CD4-positive, CD25-positive, alpha-beta regulatory T cell (primary cell): ENCODE data around the gene CENPT. TPM values are rescaled to one million over a fixed set of nuclear protein-coding genes. Genes with fewer than 3 reads are reported as not detected.

Experiments used
- ATAC-seq, 2 donors: fragments of 150-1000 bp; cut with Tn5 transposase; one replicate each; pipeline ENCODE4 v1.10.0; 2021; ENCODE audit warnings: low read depth in 2 of 2, moderate number of reproducible peaks in 2 of 2, moderate library complexity in 1 of 2
- DNase-seq, 3 donors: peaks; one replicate each; pipeline versions ENCODE4 v3.0.0 to v3.0.0-alpha.2; 2012 to 2022; ENCODE audit warnings: mixed read lengths in 1 of 3
- H3K27ac ChIP-seq: one replicate; pipeline ENCODE4 v1.7.0; 2013; ENCODE audit warnings: mild to moderate bottlenecking, low read length; ENCODE audit not compliant: insufficient read depth, poor library complexity, severe bottlenecking
- H3K27me3 ChIP-seq: one replicate; pipeline ENCODE4 v1.7.0; 2013; ENCODE audit warnings: low read length; ENCODE audit not compliant: control insufficient read depth, insufficient read depth
- H3K36me3 ChIP-seq: one replicate; pipeline ENCODE4 v1.7.0; 2013; ENCODE audit warnings: mild to moderate bottlenecking, low read length, moderate library complexity; ENCODE audit not compliant: control insufficient read depth, insufficient read depth
- H3K4me1 ChIP-seq: 2 replicates; pipeline ENCODE4 v1.7.0; 2013; ENCODE audit warnings: mild to moderate bottlenecking, low read length; ENCODE audit not compliant: insufficient read depth, control insufficient read depth, poor library complexity, severe bottlenecking
- H3K4me3 ChIP-seq: one replicate; pipeline ENCODE4 v1.7.0; 2013; ENCODE audit warnings: low read depth, mild to moderate bottlenecking, low read length, moderate library complexity
- H3K9me3 ChIP-seq, 2 experiments: 1 replicate in 1 of 2; 2 replicates in 1 of 2; pipeline ENCODE4 v1.7.0; 2013; ENCODE audit warnings: low read length in 2 of 2, mild to moderate bottlenecking in 1 of 2, moderate library complexity in 1 of 2; ENCODE audit not compliant: control insufficient read depth in 2 of 2
- H3K27ac Mint-ChIP-seq, 3 donors: one replicate each; pipeline ENCODE4 v1.8.0; 2020 to 2022; ENCODE audit warnings: mild to moderate bottlenecking in 3 of 3, mixed read lengths in 3 of 3, moderate library complexity in 2 of 3
- H3K27me3 Mint-ChIP-seq: one replicate; pipeline ENCODE4 v1.8.0; 2022; ENCODE audit warnings: mild to moderate bottlenecking, mixed read lengths
- H3K36me3 Mint-ChIP-seq: one replicate; pipeline ENCODE4 v1.8.0; 2020; ENCODE audit warnings: mixed read lengths
- H3K4me1 Mint-ChIP-seq, 4 donors: one replicate each; pipeline ENCODE4 v1.8.0; 2020 to 2022; ENCODE audit warnings: mixed read lengths in 4 of 4, mild to moderate bottlenecking in 1 of 4
- H3K4me3 Mint-ChIP-seq, 4 donors: one replicate each; pipeline ENCODE4 v1.8.0; 2020 to 2022; ENCODE audit warnings: mild to moderate bottlenecking in 4 of 4, mixed read lengths in 4 of 4, moderate library complexity in 3 of 4
- H3K9me3 Mint-ChIP-seq, 7 donors: one replicate each; pipeline ENCODE4 v1.8.0; 2020 to 2022; ENCODE audit warnings: mixed read lengths in 7 of 7, mild to moderate bottlenecking in 3 of 7, moderate library complexity in 2 of 7
- polyA plus RNA-seq, 4 donors: library from polyadenylated mRNA; unstranded; fragments of 300-500 nt; fragmentation: Illumina TruSeq; gene quantifications; one replicate each; pipeline ENCODE4 v1.2.3, GENCODE V29; 2021
- total RNA-seq: library from RNA; stranded (reverse); gene quantifications from one replicate; pipeline ENCODE4 v1.2.3, GENCODE V29; 2022

Gene CENPT
- total and polyA plus RNA-seq, 5 donors from 2014 or later, result 13.5 to 79.9 (median 15.2) TPM

DNA sequence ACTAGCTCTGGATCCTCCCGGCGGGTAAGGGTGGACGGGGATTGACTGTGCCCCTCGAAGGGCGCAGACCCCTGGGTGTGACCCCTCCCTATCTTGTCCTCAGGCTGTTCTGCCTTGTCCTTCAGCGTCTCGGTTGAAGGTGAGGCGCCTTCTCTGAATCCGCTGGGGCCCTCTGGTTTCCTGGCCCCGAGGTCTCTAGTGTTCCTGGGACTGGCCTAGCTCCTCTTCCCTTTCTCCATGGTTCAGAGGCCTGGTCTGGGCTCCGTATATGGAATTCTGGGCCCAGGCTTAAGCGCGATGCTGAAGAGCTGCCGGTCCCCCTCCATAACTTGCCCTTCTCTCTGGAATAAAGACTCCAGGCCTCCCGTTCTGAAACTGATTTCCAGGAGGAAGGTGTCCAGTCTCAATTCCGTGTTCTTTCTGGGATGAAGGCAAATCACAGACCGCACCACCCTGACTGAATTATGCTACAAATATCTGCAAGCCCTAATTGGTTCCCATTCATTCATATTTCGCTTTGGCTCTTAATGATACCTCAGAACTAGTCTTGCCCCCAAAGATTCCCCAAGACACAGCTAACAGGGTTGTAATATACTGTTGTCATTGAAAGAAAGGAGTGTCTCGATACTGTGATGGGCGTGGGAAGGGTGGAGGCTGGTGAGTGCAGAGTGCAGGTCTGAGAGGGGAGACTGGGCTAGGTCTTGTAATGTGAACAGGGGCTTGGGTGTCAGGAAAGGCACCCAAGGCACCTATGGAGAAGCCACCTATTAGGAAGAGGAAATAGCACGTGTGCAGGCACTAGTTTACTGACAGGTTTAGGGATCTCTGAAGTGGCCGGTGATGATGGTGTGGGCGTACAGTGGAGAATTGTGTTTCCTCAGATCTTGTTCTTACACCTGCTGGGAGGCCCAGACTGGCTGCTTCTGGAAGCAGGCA, 26.2 kb upstream of the CENPT start:
- no peaks in the 10 kb centered on the region for H3K9me3 Mint-ChIP-seq
- peaks cover 36% of the 10 kb centered on the region for H3K4me1 ChIP-seq
- peaks cover 38% of the 10 kb centered on the region for H3K36me3 ChIP-seq
- H3K36me3 Mint-ChIP-seq, result peaks cover 28% of the 10 kb centered on the region
- DNase-seq (peak in 1 of 3 donors; percentile 6), ATAC-seq (no peak)
- H3K4me1 Mint-ChIP-seq, result peaks cover 11 to 43% (median 24%) of the 10 kb centered on the region in 4 donors
- H3K9me3 ChIP-seq, result no peaks in the 10 kb centered on the region
- H3K4me3 Mint-ChIP-seq, result peak overlapping the region; percentile 92 to 96 (median 93)
- H3K27me3 ChIP-seq, result no peaks in the 10 kb centered on the region
- H3K27ac Mint-ChIP-seq, result peak overlapping the region; percentile 78 to 93 (median 90)
- peak overlapping the region; percentile 92 for H3K4me3 ChIP-seq
- H3K27me3 Mint-ChIP-seq, result no peaks in the 10 kb centered on the region
- H3K27ac ChIP-seq, result peak overlapping the region; percentile 82

DNA sequence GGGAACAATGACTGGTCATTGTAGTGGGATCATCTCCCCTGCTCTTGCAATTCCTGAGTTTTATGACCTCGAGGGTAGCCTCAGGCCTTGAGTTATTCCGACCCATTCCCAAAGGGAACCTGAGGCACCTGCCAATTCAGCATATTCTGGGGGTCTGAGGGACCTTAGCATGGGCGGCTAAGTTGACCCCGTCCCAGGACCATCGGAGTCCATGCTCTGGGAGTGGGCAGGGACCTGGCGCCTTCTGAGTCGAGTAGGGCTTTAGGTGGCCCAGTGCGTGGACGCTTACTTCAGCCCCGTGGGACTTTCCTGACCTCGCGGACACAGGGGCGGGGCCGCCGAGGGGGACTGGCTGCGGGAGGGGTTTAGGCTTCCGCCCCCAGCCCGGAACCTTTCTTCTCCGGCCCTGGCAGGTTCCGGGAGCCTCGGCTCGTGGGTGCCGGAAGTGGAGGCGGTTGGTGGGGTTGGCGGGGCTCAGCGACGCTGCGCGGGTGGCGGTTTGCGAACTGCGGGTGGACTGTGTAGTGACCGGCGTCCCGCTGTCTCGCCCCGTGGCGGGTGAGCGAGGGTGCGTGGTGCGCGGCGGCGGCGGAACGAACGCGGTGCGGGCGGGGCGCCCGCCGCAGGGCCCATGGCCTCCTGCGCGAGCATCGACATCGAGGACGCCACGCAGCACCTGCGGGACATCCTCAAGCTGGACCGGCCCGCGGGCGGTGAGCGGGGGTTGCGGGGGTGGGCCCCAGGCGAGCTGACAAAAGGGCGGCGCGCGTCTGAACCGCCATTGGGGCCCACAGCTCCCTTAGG, 25.3 kb upstream of the CENPT start, which contains the start of gene EDC4:
Gene EDC4, plus strand, starts transcription at position 422 of the 804 bp plus-strand sequence. Its CDS starts 210 bp downstream, at position 632.
- H3K9me3 Mint-ChIP-seq, result no peaks in the 10 kb centered on the region
- peaks cover 11 to 43% (median 24%) of the 10 kb centered on the region in 4 donors for H3K4me1 Mint-ChIP-seq
- H3K36me3 Mint-ChIP-seq, result peaks cover 27% of the 10 kb centered on the region
- no peaks in the 10 kb centered on the region for H3K27me3 Mint-ChIP-seq
- peaks cover 36% of the 10 kb centered on the region for H3K4me1 ChIP-seq
- peak within 1 kb of the TSS; percentile 92 for H3K4me3 ChIP-seq
- peak within 1 kb of the TSS; percentile 82 for H3K27ac ChIP-seq
- H3K27me3 ChIP-seq, result no peaks in the 10 kb centered on the region
- H3K4me3 Mint-ChIP-seq, result peak within 1 kb of the TSS; percentile 92 to 96 (median 93)
- DNase-seq (peak; percentile 81 to 90 (median 87)), ATAC-seq (peak; percentile 87 to 92)
- no peaks in the 10 kb centered on the region for H3K9me3 ChIP-seq
- peaks cover 37% of the 10 kb centered on the region for H3K36me3 ChIP-seq
- H3K27ac Mint-ChIP-seq, result peak within 1 kb of the TSS; percentile 90 to 93 (median 90)

DNA sequence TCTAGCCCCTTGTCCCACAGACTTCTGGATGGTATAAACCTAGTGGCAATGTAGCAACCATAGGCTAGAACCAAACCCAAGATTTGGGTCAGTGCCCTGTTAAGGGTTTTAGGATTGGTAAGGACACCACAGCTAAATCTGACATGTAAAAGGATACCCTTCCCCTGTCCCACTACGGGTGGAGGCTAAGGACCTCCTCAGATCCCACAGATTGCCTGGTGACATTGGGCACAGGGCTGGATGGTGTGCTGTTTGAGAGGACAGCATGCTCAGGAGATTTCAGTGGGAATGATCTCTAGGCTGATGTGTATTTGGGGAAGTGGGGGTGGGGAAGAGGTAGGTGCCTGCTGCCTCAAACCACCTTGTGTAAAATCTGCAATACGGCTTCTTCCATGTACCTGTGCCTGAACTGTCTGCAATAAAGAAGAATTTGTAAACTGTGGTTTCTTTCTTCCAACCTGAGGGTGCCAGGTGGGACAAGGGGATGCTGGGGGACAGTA, 24.7 kb upstream of the CENPT start:
- Histone ChIP-seq H3K27me3 (no peaks in the 10 kb centered on the region), H3K9me3 (no peaks in the 10 kb centered on the region), H3K4me3 (peak overlapping the region; percentile 65), H3K27ac (peak overlapping the region; percentile 82), H3K4me1 (peaks cover 36% of the 10 kb centered on the region), H3K36me3 (peaks cover 36% of the 10 kb centered on the region)
- ATAC-seq (no peak), DNase-seq (no peak)
- Mint-ChIP-seq H3K36me3 (peaks cover 26% of the 10 kb centered on the region), H3K27ac (peak overlapping the region; percentile 90 to 93 (median 90)), H3K27me3 (no peaks in the 10 kb centered on the region), H3K9me3 (no peaks in the 10 kb centered on the region), H3K4me3 (peak overlapping the region; percentile 92 to 96 (median 93)), H3K4me1 (peaks cover 11 to 43% (median 24%) of the 10 kb centered on the region in 4 donors)

DNA sequence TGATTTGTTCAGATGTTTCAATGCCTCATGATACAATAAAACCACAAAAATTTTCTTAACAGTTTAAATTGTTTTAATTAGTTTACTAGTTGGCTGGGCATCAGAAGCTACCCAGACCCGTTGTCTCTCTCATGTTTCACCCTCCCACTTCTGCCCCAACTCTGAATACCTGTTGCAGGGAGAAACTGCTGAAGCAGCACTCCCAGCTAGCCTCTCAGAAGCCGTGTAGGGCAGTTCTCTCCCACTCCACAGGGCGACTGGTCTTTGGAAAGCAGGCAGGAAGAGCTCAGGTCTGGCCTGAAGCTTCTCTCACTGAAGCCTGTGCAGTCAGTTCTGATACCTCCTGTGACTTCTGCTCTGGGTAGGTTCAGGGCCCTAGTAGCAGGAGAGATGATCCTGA, 23.8 kb upstream of the CENPT start:
- Mint-ChIP-seq H3K4me1 (peaks cover 11 to 40% (median 24%) of the 10 kb centered on the region in 4 donors), H3K27me3 (no peaks in the 10 kb centered on the region), H3K27ac (no peak overlapping the region), H3K9me3 (no peaks in the 10 kb centered on the region), H3K4me3 (peak overlapping the region in 1 of 4 donors; percentile 92), H3K36me3 (peaks cover 26% of the 10 kb centered on the region)
- Histone ChIP-seq H3K9me3 (no peaks in the 10 kb centered on the region), H3K27ac (peak overlapping the region; percentile 82), H3K4me3 (no peak overlapping the region), H3K27me3 (no peaks in the 10 kb centered on the region), H3K36me3 (peaks cover 29% of the 10 kb centered on the region), H3K4me1 (peaks cover 36% of the 10 kb centered on the region)
- DNase-seq (no peak), ATAC-seq (no peak)

- DNase-seq, result no peak
- peaks cover 10 to 27% (median 15%) of the 10 kb centered on the region in 4 donors for H3K4me1 Mint-ChIP-seq
- Histone ChIP-seq H3K27me3 (no peaks in the 10 kb centered on the region), H3K36me3 (peaks cover 32% of the 10 kb centered on the region), H3K27ac (no peak overlapping the region), H3K4me3 (no peak overlapping the region), H3K9me3 (no peaks in the 10 kb centered on the region), H3K4me1 (peaks cover 22% of the 10 kb centered on the region)
- peaks cover 15% of the 10 kb centered on the region for H3K36me3 Mint-ChIP-seq
- no peaks in the 10 kb centered on the region for H3K9me3 Mint-ChIP-seq
- no peaks in the 10 kb centered on the region for H3K27me3 Mint-ChIP-seq
- H3K27ac Mint-ChIP-seq, result peak overlapping the region in 1 of 3 donors; percentile 29
- peak overlapping the region in 1 of 4 donors; percentile 70 for H3K4me3 Mint-ChIP-seq
- ATAC-seq, result no peak
These were observed 22.2 kb upstream of the CENPT start for GRCh38 chr16:67869653-67870052.

- Histone ChIP-seq H3K4me3 (no peak overlapping the region), H3K36me3 (peaks cover 32% of the 10 kb centered on the region), H3K27ac (no peak overlapping the region), H3K4me1 (peaks cover 8% of the 10 kb centered on the region), H3K9me3 (no peaks in the 10 kb centered on the region), H3K27me3 (no peaks in the 10 kb centered on the region)
- no peak for ATAC-seq
- H3K4me3 Mint-ChIP-seq, result peak overlapping the region in 1 of 4 donors; percentile 58
- H3K36me3 Mint-ChIP-seq, result peaks cover 15% of the 10 kb centered on the region
- H3K27ac Mint-ChIP-seq, result no peak overlapping the region
- H3K27me3 Mint-ChIP-seq, result no peaks in the 10 kb centered on the region
- no peaks in the 10 kb centered on the region for H3K9me3 Mint-ChIP-seq
- peaks cover 0 to 16% (median 5%) of the 10 kb centered on the region in 4 donors for H3K4me1 Mint-ChIP-seq
- DNase-seq, result no peak
These were observed 20.8 kb upstream of the CENPT start for GRCh38 chr16:67868290-67868689.

DNA sequence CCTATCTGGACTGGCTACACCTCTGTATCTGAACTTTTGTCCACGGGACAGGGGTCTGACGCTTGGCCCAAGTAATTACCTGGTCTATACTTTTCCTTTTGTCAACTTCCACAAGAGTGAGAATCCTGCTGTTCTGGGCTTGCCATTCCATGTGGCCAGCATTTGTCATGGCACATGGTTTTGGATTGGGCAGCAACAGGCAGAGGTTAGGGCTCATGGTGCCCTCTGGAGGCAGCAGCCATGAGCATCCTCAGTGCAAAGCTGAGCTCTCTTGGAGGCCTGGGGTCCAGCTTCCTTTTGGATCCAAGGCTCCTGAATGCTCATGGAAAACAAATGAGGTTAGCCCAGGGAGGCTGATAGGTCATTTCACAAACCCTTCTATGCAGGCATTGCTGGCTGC, 17.8 kb upstream of the CENPT start:
- no peak overlapping the region for H3K4me3 Mint-ChIP-seq
- DNase-seq (peak in 2 of 3 donors; percentile 9 to 47), ATAC-seq (peak; percentile 46 to 58)
- H3K4me1 Mint-ChIP-seq, result peaks cover 0 to 17% (median 6%) of the 10 kb centered on the region in 4 donors
- no peaks in the 10 kb centered on the region for H3K9me3 Mint-ChIP-seq
- H3K9me3 ChIP-seq, result no peaks in the 10 kb centered on the region
- H3K27ac ChIP-seq, result no peak overlapping the region
- H3K27ac Mint-ChIP-seq, result peak overlapping the region in 1 of 3 donors; percentile 74
- peaks cover 10% of the 10 kb centered on the region for H3K36me3 Mint-ChIP-seq
- no peaks in the 10 kb centered on the region for H3K27me3 ChIP-seq
- H3K36me3 ChIP-seq, result peaks cover 24% of the 10 kb centered on the region
- no peaks in the 10 kb centered on the region for H3K27me3 Mint-ChIP-seq
- no peak overlapping the region for H3K4me3 ChIP-seq
- H3K4me1 ChIP-seq, result no peaks in the 10 kb centered on the region
